OCI-LY1 (cell line): ENCODE results near the gene TUT7.

ENCODE experiments used
- H2AFZ ChIP-seq: fragments of 200-600 bp; sonication (generic), shearing (Covaris generic); 2 replicates; pipeline ENCODE4 v1.6.0; 2014; ENCODE audit warnings: antibody characterized with exemption, mild to moderate bottlenecking, low read length
- H3F3A ChIP-seq: fragments of 200-600 bp; sonication (generic), shearing (Covaris generic); 2 replicates; pipeline ENCODE4 v1.6.0; 2014; ENCODE audit warnings: mild to moderate bottlenecking, antibody characterized with exemption, low read length, moderate library complexity; ENCODE audit not compliant: insufficient read depth
- H3K27ac ChIP-seq: fragments of 200-600 bp; sonication (generic); 2 replicates; pipeline ENCODE4 v1.5.1; 2014; ENCODE audit warnings: low read length, mixed run types, mild to moderate bottlenecking, low read depth; ENCODE audit not compliant: poor library complexity, severe bottlenecking
- H3K27me3 ChIP-seq: fragments of 200-600 bp; sonication (generic); 2 replicates; pipeline ENCODE4 v1.6.0; 2014; ENCODE audit warnings: antibody characterized with exemption, mild to moderate bottlenecking, low read length, moderate library complexity; ENCODE audit not compliant: insufficient read depth
- H3K36me3 ChIP-seq: fragments of 200-600 bp; sonication (generic); 2 replicates; pipeline ENCODE4 v1.6.1; 2014; ENCODE audit warnings: mild to moderate bottlenecking, antibody characterized with exemption, low read length, moderate library complexity, mixed read lengths; ENCODE audit not compliant: insufficient read depth
- H3K4me1 ChIP-seq: fragments of 200-600 bp; sonication (generic); 2 replicates; pipeline ENCODE4 v1.5.1; 2014; ENCODE audit warnings: mild to moderate bottlenecking, low read length, moderate library complexity; ENCODE audit not compliant: insufficient read depth, severe bottlenecking
- H3K4me2 ChIP-seq: fragments of 200-600 bp; sonication (generic), shearing (Covaris generic); 2 replicates; pipeline ENCODE4 v1.6.1; 2014; ENCODE audit warnings: low read length
- H3K4me3 ChIP-seq: fragments of 200-600 bp; sonication (generic); 2 replicates; pipeline ENCODE4 v1.5.1; 2014; ENCODE audit warnings: low read length, low read depth, mild to moderate bottlenecking, mixed read lengths; ENCODE audit not compliant: poor library complexity, severe bottlenecking
- H3K79me2 ChIP-seq: fragments of 200-600 bp; shearing (Covaris generic); 2 replicates; pipeline ENCODE4 v1.6.1; 2016; ENCODE audit warnings: mixed run types, low read length, mixed read lengths; ENCODE audit not compliant: insufficient read depth
- H3K9ac ChIP-seq: fragments of 200-600 bp; sonication (generic), shearing (Covaris generic); 2 replicates; pipeline ENCODE4 v1.6.1; 2014; ENCODE audit warnings: mild to moderate bottlenecking, low read length, mixed read lengths
- H3K9me2 ChIP-seq: fragments of 200-600 bp; sonication (generic), shearing (Covaris generic); 2 replicates; pipeline ENCODE4 v1.6.1; 2014; ENCODE audit warnings: low read depth, mild to moderate bottlenecking, low read length, mixed read lengths
- H3K9me3 ChIP-seq: fragments of 200-600 bp; shearing (Covaris generic); 2 replicates; pipeline ENCODE4 v1.6.1; 2014; ENCODE audit warnings: low read length, mixed read lengths
- H4K20me1 ChIP-seq: fragments of 200-600 bp; sonication (generic), shearing (Covaris generic); 2 replicates; pipeline ENCODE4 v1.6.0; 2016; ENCODE audit warnings: mild to moderate bottlenecking, low read length; ENCODE audit not compliant: insufficient read depth
- CTCF ChIP-seq: fragments of 200-600 bp; sonication (generic), shearing (Covaris generic); IDR thresholded peaks from 2 replicates; pipeline ENCODE4 v1.5.1; 2017; ENCODE audit warnings: mild to moderate bottlenecking, antibody characterized with exemption, low read length, moderate library complexity, mixed read lengths
- EZH2 ChIP-seq: fragments of 200-600 bp; sonication (generic), shearing (Covaris generic); IDR thresholded peaks from 2 replicates; pipeline ENCODE4 v1.8.0; 2017; ENCODE audit warnings: borderline replicate concordance, mixed run types, mild to moderate bottlenecking, antibody characterized with exemption, low read length, moderate library complexity, mixed read lengths

The TUT7 gene

GRCh38 chr9:86252870-86253269 is 101.3 kb downstream of the TUT7 start:
- Histone ChIP-seq H3K9me2 (no peaks in the 10 kb centered on the region), H3K4me1 (no peaks in the 10 kb centered on the region), H3K36me3 (no peaks in the 10 kb centered on the region), H3K27me3 (no peaks in the 10 kb centered on the region), H3K4me3 (no peak overlapping the region), H3F3A (no peaks in the 10 kb centered on the region), H2AFZ (no peak overlapping the region), H3K9ac (no peak overlapping the region), H4K20me1 (no peaks in the 10 kb centered on the region), H3K79me2 (no peaks in the 10 kb centered on the region), H3K4me2 (no peak overlapping the region), H3K27ac (no peak overlapping the region), H3K9me3 (peaks cover 6% of the 10 kb centered on the region; the same call in 1 of the 2 replicates)
- no peak for TF ChIP-seq EZH2
- no peak for TF ChIP-seq CTCF

- no peak for TF ChIP-seq EZH2
- no peak for TF ChIP-seq CTCF
- H3K27ac ChIP-seq: no peak overlapping the region
- no peaks in the 10 kb centered on the region for H3K9me2 ChIP-seq
- H3K9me3 ChIP-seq: peaks cover 6% of the 10 kb centered on the region; the same call in 1 of the 2 replicates
- H3K9ac ChIP-seq: no peak overlapping the region
- H3K4me2 ChIP-seq: no peak overlapping the region
- no peaks in the 10 kb centered on the region for H3K27me3 ChIP-seq
- no peak overlapping the region for H3K4me3 ChIP-seq
- H3K36me3 ChIP-seq: no peaks in the 10 kb centered on the region
- no peak overlapping the region for H2AFZ ChIP-seq
- no peaks in the 10 kb centered on the region for H4K20me1 ChIP-seq
- H3F3A ChIP-seq: no peaks in the 10 kb centered on the region
- H3K4me1 ChIP-seq: no peaks in the 10 kb centered on the region
- H3K79me2 ChIP-seq: no peaks in the 10 kb centered on the region
Measured at GRCh38 chr9:86250123-86250522, 104.1 kb downstream of the TUT7 start.

GRCh38 chr9:86248746-86249145 is 105.5 kb downstream of the TUT7 start:
- H4K20me1 ChIP-seq: no peaks in the 10 kb centered on the region
- H3K27me3 ChIP-seq: no peaks in the 10 kb centered on the region
- no peak overlapping the region for H3K4me3 ChIP-seq
- TF ChIP-seq CTCF: no peak
- TF ChIP-seq EZH2: no peak
- no peak overlapping the region for H3K9ac ChIP-seq
- no peaks in the 10 kb centered on the region for H3K36me3 ChIP-seq
- no peak overlapping the region for H3K27ac ChIP-seq
- H3K4me1 ChIP-seq: no peaks in the 10 kb centered on the region
- H3K9me3 ChIP-seq: peaks cover 6% of the 10 kb centered on the region; the same call in 1 of the 2 replicates
- no peak overlapping the region for H3K4me2 ChIP-seq
- H3K9me2 ChIP-seq: no peaks in the 10 kb centered on the region
- H2AFZ ChIP-seq: no peak overlapping the region
- H3K79me2 ChIP-seq: no peaks in the 10 kb centered on the region
- no peaks in the 10 kb centered on the region for H3F3A ChIP-seq
